ENCODE measurements around the gene DERL3.

DNA sequence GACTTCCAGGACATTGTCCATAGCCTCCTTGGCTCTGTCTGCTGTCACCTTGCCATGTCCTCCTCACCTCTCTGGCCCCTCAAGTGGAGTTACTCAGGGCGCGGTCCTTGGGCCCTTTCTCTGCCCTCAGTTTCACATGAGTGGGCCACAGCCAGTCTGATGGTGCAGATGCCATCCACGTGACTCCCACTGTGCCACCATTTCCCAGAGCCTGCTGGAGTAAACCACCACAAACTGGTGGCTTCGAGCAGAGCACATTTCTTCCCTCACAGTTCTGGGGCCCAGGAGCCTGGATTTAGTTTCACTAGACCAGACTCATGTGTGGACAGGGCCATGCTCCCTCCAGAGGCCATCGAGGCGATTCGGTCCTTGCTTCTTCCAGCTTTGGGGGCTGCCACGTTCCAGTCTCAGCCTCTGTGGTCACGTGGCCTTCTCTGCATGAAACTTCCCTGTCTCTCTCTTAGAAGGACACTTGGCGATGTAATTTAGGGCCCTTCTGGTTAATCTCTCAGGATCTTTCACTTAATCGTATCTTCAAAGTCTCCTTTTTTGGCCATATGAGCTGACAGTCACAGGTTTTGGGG is 37.5 kb downstream of the DERL3 start:
- TF ChIP-seq CTCF (IDR thresholded peaks at IDR 0.05) (no peak), POLR2AphosphoS5 (IDR thresholded peaks at IDR 0.05) (no peak), EP300 (IDR thresholded peaks at IDR 0.05) (no peak), POLR2A (IDR thresholded peaks at IDR 0.05) (no peak)

Measured in stomach (tissue), 4 donors.